Measurements from ENCODE around the gene PPP1R7. TPM values are rescaled to one million over a fixed set of nuclear protein-coding genes. Genes with fewer than 3 reads are reported as not detected.

The PPP1R7 gene
- total RNA-seq, 1 experiment from 2014 or later, result 39.5 TPM

- Histone ChIP-seq H3K27me3 (ENCODE audit: low read length) (no peaks in the 10 kb centered on the region), H3K9ac (ENCODE audit: low read length) (peak overlapping the region; percentile 97), H3K4me2 (ENCODE audit: low read depth, low read length, poor library complexity, severe bottlenecking) (peak overlapping the region; percentile 88), H3K9me2 (replicated peaks; ENCODE audit: insufficient read depth, low read length) (no peaks in the 10 kb centered on the region), H4K20me1 (ENCODE audit: insufficient read depth, low read depth, low read length) (no peaks in the 10 kb centered on the region), H3K9me3 (ENCODE audit: low read length) (no peaks in the 10 kb centered on the region), H3K27ac (ENCODE audit: low read length) (no peak overlapping the region), H3K36me3 (ENCODE audit: insufficient read depth, low read length) (no peaks in the 10 kb centered on the region), H3K4me1 (ENCODE audit: low read length) (peaks cover 36% of the 10 kb centered on the region), H3K79me2 (ENCODE audit: low read length) (peaks cover 74% of the 10 kb centered on the region), H2AFZ (ENCODE audit: low read length) (peak overlapping the region; percentile 97), H3K4me3 (ENCODE audit: low read length) (peak overlapping the region; percentile 99)
- no peak for DNase-seq
Measured at GRCh38 chr2:241149675-241149924, 667 bp upstream of the PPP1R7 start.

- Histone ChIP-seq H3K27me3 (ENCODE audit: low read length) (no peaks in the 10 kb centered on the region), H3K4me1 (ENCODE audit: low read length) (peaks cover 36% of the 10 kb centered on the region), H3K36me3 (ENCODE audit: insufficient read depth, low read length) (no peaks in the 10 kb centered on the region), H3K79me2 (ENCODE audit: low read length) (peaks cover 64% of the 10 kb centered on the region), H3K9me2 (replicated peaks; ENCODE audit: insufficient read depth, low read length) (no peaks in the 10 kb centered on the region), H3K27ac (ENCODE audit: low read length) (peak overlapping the region; percentile 37; the same call in 1 of the 2 replicates), H3K9ac (ENCODE audit: low read length) (peak overlapping the region; percentile 97), H3K4me3 (ENCODE audit: low read length) (peak overlapping the region; percentile 99), H3K4me2 (ENCODE audit: low read depth, low read length, poor library complexity, severe bottlenecking) (peak overlapping the region; percentile 88), H4K20me1 (ENCODE audit: insufficient read depth, low read depth, low read length) (no peaks in the 10 kb centered on the region), H3K9me3 (ENCODE audit: low read length) (no peaks in the 10 kb centered on the region), H2AFZ (ENCODE audit: low read length) (peak overlapping the region; percentile 81)
- DNase-seq, result no peak
Measured at GRCh38 chr2:241150660-241151530, 628 bp downstream of the PPP1R7 start.

- no peak overlapping the region for H2AFZ ChIP-seq (ENCODE audit: low read length)
- no peak overlapping the region; the same call in 1 of the 2 replicates for H3K4me3 ChIP-seq (ENCODE audit: low read length)
- no peaks in the 10 kb centered on the region for H3K27me3 ChIP-seq (ENCODE audit: low read length)
- H3K79me2 ChIP-seq (ENCODE audit: low read length), result peaks cover 52% of the 10 kb centered on the region
- H3K36me3 ChIP-seq (ENCODE audit: insufficient read depth, low read length), result no peaks in the 10 kb centered on the region
- H3K9ac ChIP-seq (ENCODE audit: low read length), result no peak overlapping the region
- no peak for DNase-seq
- H3K27ac ChIP-seq (ENCODE audit: low read length), result no peak overlapping the region
- H3K9me2 ChIP-seq (replicated peaks; ENCODE audit: insufficient read depth, low read length), result no peaks in the 10 kb centered on the region
- H3K9me3 ChIP-seq (ENCODE audit: low read length), result no peaks in the 10 kb centered on the region
- no peak overlapping the region for H3K4me2 ChIP-seq (ENCODE audit: low read depth, low read length, poor library complexity, severe bottlenecking)
- no peaks in the 10 kb centered on the region for H4K20me1 ChIP-seq (ENCODE audit: insufficient read depth, low read depth, low read length)
- peaks cover 28% of the 10 kb centered on the region for H3K4me1 ChIP-seq (ENCODE audit: low read length)
Measured at GRCh38 chr2:241151934-241152660, 1.8 kb downstream of the PPP1R7 start.

GRCh38 chr2:241153616-241154015, 3.3 kb downstream of the PPP1R7 start:
- H3K27ac ChIP-seq (ENCODE audit: low read length), result no peak overlapping the region
- no peak overlapping the region for H3K9ac ChIP-seq (ENCODE audit: low read length)
- H3K27me3 ChIP-seq (ENCODE audit: low read length), result no peaks in the 10 kb centered on the region
- H3K4me1 ChIP-seq (ENCODE audit: low read length), result peaks cover 15% of the 10 kb centered on the region
- no peaks in the 10 kb centered on the region for H3K9me3 ChIP-seq (ENCODE audit: low read length)
- H3K4me3 ChIP-seq (ENCODE audit: low read length), result no peak overlapping the region
- H3K36me3 ChIP-seq (ENCODE audit: insufficient read depth, low read length), result peaks cover 9% of the 10 kb centered on the region; the same call in 1 of the 2 replicates
- no peak for DNase-seq
- no peak overlapping the region for H2AFZ ChIP-seq (ENCODE audit: low read length)
- peaks cover 37% of the 10 kb centered on the region for H3K79me2 ChIP-seq (ENCODE audit: low read length)
- H4K20me1 ChIP-seq (ENCODE audit: insufficient read depth, low read depth, low read length), result no peaks in the 10 kb centered on the region
- no peaks in the 10 kb centered on the region for H3K9me2 ChIP-seq (replicated peaks; ENCODE audit: insufficient read depth, low read length)
- no peak overlapping the region for H3K4me2 ChIP-seq (ENCODE audit: low read depth, low read length, poor library complexity, severe bottlenecking)

- no peak overlapping the region for H3K4me3 ChIP-seq (ENCODE audit: low read length)
- no peak overlapping the region for H3K4me2 ChIP-seq (ENCODE audit: low read depth, low read length, poor library complexity, severe bottlenecking)
- H4K20me1 ChIP-seq (ENCODE audit: insufficient read depth, low read depth, low read length), result no peaks in the 10 kb centered on the region
- no peaks in the 10 kb centered on the region for H3K9me3 ChIP-seq (ENCODE audit: low read length)
- H3K79me2 ChIP-seq (ENCODE audit: low read length), result peaks cover 32% of the 10 kb centered on the region
- no peak for DNase-seq
- peaks cover 10% of the 10 kb centered on the region; the same call in 1 of the 2 replicates for H3K36me3 ChIP-seq (ENCODE audit: insufficient read depth, low read length)
- peaks cover 12% of the 10 kb centered on the region for H3K4me1 ChIP-seq (ENCODE audit: low read length)
- H3K9ac ChIP-seq (ENCODE audit: low read length), result no peak overlapping the region
- no peak overlapping the region for H3K27ac ChIP-seq (ENCODE audit: low read length)
- H2AFZ ChIP-seq (ENCODE audit: low read length), result no peak overlapping the region
- no peaks in the 10 kb centered on the region for H3K9me2 ChIP-seq (replicated peaks; ENCODE audit: insufficient read depth, low read length)
- H3K27me3 ChIP-seq (ENCODE audit: low read length), result no peaks in the 10 kb centered on the region
Measured at GRCh38 chr2:241154915-241155314, 4.6 kb downstream of the PPP1R7 start.

GRCh38 chr2:241155936-241156335, 5.7 kb downstream of the PPP1R7 start:
- no peak overlapping the region for H3K27ac ChIP-seq (ENCODE audit: low read length)
- no peaks in the 10 kb centered on the region for H3K9me3 ChIP-seq (ENCODE audit: low read length)
- no peaks in the 10 kb centered on the region for H4K20me1 ChIP-seq (ENCODE audit: insufficient read depth, low read depth, low read length)
- no peak overlapping the region for H3K4me3 ChIP-seq (ENCODE audit: low read length)
- H3K4me1 ChIP-seq (ENCODE audit: low read length), result peaks cover 11% of the 10 kb centered on the region
- no peaks in the 10 kb centered on the region for H3K27me3 ChIP-seq (ENCODE audit: low read length)
- peaks cover 27% of the 10 kb centered on the region for H3K79me2 ChIP-seq (ENCODE audit: low read length)
- H3K9ac ChIP-seq (ENCODE audit: low read length), result no peak overlapping the region
- H3K4me2 ChIP-seq (ENCODE audit: low read depth, low read length, poor library complexity, severe bottlenecking), result no peak overlapping the region
- H3K9me2 ChIP-seq (replicated peaks; ENCODE audit: insufficient read depth, low read length), result no peaks in the 10 kb centered on the region
- H3K36me3 ChIP-seq (ENCODE audit: insufficient read depth, low read length), result peaks cover 10% of the 10 kb centered on the region; the same call in 1 of the 2 replicates
- no peak overlapping the region for H2AFZ ChIP-seq (ENCODE audit: low read length)
- DNase-seq, result no peak

- H3K9me3 ChIP-seq (ENCODE audit: low read length), result no peaks in the 10 kb centered on the region
- peaks cover 16% of the 10 kb centered on the region for H3K79me2 ChIP-seq (ENCODE audit: low read length)
- no peak overlapping the region for H3K4me3 ChIP-seq (ENCODE audit: low read length)
- no peaks in the 10 kb centered on the region for H3K27me3 ChIP-seq (ENCODE audit: low read length)
- no peak overlapping the region for H2AFZ ChIP-seq (ENCODE audit: low read length)
- no peak overlapping the region for H3K4me2 ChIP-seq (ENCODE audit: low read depth, low read length, poor library complexity, severe bottlenecking)
- peaks cover 10% of the 10 kb centered on the region; the same call in 1 of the 2 replicates for H3K36me3 ChIP-seq (ENCODE audit: insufficient read depth, low read length)
- H3K9me2 ChIP-seq (replicated peaks; ENCODE audit: insufficient read depth, low read length), result no peaks in the 10 kb centered on the region
- no peak overlapping the region for H3K9ac ChIP-seq (ENCODE audit: low read length)
- peaks cover under 1% of the 10 kb centered on the region; the same call in 1 of the 2 replicates for H3K4me1 ChIP-seq (ENCODE audit: low read length)
- H3K27ac ChIP-seq (ENCODE audit: low read length), result no peak overlapping the region
- no peak for DNase-seq
- no peaks in the 10 kb centered on the region for H4K20me1 ChIP-seq (ENCODE audit: insufficient read depth, low read depth, low read length)
Measured at GRCh38 chr2:241156971-241157441, 6.7 kb downstream of the PPP1R7 start.

- Histone ChIP-seq H3K27ac (ENCODE audit: low read length) (no peak overlapping the region), H3K4me3 (ENCODE audit: low read length) (no peak overlapping the region), H3K79me2 (ENCODE audit: low read length) (peaks cover 6% of the 10 kb centered on the region), H3K27me3 (ENCODE audit: low read length) (no peaks in the 10 kb centered on the region), H3K9me2 (replicated peaks; ENCODE audit: insufficient read depth, low read length) (no peaks in the 10 kb centered on the region), H3K4me2 (ENCODE audit: low read depth, low read length, poor library complexity, severe bottlenecking) (no peak overlapping the region), H2AFZ (ENCODE audit: low read length) (no peak overlapping the region), H4K20me1 (ENCODE audit: insufficient read depth, low read depth, low read length) (no peaks in the 10 kb centered on the region), H3K4me1 (ENCODE audit: low read length) (no peaks in the 10 kb centered on the region), H3K36me3 (ENCODE audit: insufficient read depth, low read length) (peaks cover 10% of the 10 kb centered on the region; the same call in 1 of the 2 replicates), H3K9ac (ENCODE audit: low read length) (no peak overlapping the region), H3K9me3 (ENCODE audit: low read length) (no peaks in the 10 kb centered on the region)
- DNase-seq, result no peak
Measured at GRCh38 chr2:241157841-241158545, 7.7 kb downstream of the PPP1R7 start.

Measured in Karpas-422 (cell line).